HG03066 (cell line): Measurements from ENCODE around the gene ANP32B.

Experiments
- ATAC-seq: cut with Tn5 transposase; IDR thresholded peaks from one replicate; pipeline ENCODE4 v1.9.1; 2021; ENCODE audit warnings: low read depth; ENCODE audit not compliant: unreplicated experiment

Gene ANP32B

DNA sequence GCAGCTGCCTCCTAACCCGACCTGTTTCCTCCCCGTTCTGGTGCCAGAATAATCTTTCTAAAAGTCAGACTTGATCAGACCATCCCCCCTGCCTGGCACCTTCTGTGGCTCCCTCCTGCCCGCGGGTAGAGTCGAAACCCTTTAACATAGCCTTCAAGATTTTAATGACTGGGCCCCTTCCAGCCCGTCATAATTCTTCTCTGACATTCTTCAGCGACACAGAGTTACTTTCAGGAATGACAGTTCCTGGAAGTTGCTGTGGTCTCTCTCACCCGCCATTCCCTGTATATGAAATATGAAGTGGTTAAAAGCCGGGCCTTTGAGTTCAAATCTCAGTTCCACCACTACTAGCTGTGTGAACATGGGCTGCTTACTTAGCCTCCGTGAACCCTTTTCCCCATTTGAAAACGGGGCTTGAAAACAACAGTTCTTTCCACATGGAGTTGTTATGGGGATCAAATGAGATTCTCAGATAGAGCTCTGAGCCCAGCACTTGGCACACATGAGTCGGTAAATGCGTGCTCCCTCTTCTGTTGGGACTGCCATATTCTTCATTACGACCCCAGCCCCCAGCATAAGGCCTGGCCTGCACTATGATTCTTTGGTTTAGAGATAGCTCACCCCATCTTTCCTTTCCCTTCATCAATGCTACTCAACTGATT lies 74.1 kb downstream of the ANP32B start:
- peak; percentile 3 for ATAC-seq

DNA sequence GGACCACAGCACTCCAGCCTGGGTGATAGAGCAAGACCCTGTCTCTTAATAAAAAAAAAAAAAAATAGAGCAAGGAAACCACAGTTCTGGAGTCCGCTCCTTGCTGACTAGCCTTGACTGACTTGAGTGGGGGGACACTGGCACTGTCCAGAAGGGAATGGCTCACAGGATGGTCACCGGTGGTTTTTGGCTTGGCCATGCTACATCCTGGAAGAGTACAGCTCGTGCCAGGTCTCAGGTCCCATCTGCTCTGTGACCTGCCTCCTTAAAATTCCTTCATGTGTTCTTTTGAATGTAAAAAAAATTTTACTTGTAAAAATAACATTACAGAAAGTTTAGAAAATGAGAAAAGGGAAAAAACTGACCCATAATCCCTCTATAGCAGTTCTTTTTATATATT lies 79.0 kb downstream of the ANP32B start:
- ATAC-seq: no peak

DNA sequence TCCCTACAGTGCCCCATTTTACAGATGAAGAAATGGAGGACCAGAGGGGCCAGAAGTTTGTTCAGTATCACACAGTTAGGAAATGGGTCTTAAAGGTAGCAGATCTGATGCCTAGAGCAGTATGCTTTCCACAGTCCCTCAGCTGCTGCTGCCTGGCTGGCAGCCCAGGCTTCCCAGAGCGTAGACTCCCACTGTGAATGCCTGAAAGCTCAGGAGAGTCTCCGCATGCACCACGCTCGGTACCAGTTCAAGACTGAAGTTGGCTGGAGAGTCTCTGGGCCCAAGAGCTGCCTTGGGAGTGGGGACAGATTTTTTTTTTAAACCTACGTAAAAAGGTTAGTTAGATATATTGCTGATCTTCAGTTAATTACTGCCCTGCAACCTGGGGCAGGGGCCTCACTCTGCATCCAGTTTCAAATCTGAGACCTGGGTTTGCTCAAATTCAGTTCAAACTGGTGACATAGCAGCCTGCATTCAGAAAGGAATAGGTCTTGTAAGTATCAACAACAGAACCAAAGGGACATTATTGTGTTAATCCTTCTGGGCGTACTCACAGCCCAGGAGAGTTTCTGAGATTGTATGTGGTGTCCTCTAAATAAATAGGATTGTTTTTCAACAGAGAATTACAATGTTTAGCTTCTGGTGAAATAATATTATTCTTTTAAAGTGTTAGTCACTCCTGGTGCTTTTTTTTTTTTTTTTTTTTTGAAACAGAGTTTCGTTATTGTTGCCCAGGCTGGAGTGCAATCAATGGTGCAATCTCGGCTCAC lies 81.7 kb downstream of the ANP32B start:
- ATAC-seq: no peak
